Lung (tissue), 12 donors: ENCODE measurements around the gene PLA2G6. TPM values are rescaled to one million over a fixed set of nuclear protein-coding genes. Genes with fewer than 3 reads are reported as not detected.
"Not testable (repeated sequence)": the region's sequence is repeated elsewhere in the genome, so short reads cannot be mapped to it uniquely, and the experiment has no call there.

Experiments
- ATAC-seq: fragments of 200-7000 bp; cut with Tn5 transposase; one replicate; pipeline ENCODE4 v1.9.1; 2020; ENCODE audit warnings: moderate number of reproducible peaks; ENCODE audit not compliant: insufficient read depth, low FRiP score
- DNase-seq, 3 donors: peaks; one replicate each; pipeline ENCODE4 v3.0.0-alpha.2; 2013 to 2017
- H3K27ac ChIP-seq, 2 donors: one replicate each; pipeline ENCODE4 v1.5.1; 2013; ENCODE audit warnings: mild to moderate bottlenecking in 2 of 2, moderate library complexity in 2 of 2, control low read depth in 1 of 2, inconsistent platforms in 1 of 2, low read depth in 1 of 2, low read length in 1 of 2
- H3K27me3 ChIP-seq, 3 donors: one replicate each; pipeline ENCODE4 v1.5.1; 2013; ENCODE audit warnings: low read length in 2 of 3; ENCODE audit not compliant: control insufficient read depth in 3 of 3, insufficient read depth in 3 of 3
- H3K36me3 ChIP-seq, 4 donors: one replicate each; pipeline ENCODE4 v1.5.1; 2013; ENCODE audit warnings: low read length in 4 of 4, mild to moderate bottlenecking in 1 of 4, moderate library complexity in 1 of 4; ENCODE audit not compliant: control insufficient read depth in 4 of 4, insufficient read depth in 4 of 4
- H3K4me1 ChIP-seq, 5 donors: one replicate each; pipeline ENCODE4 v1.5.1; 2013; ENCODE audit warnings: low read length in 5 of 5, mild to moderate bottlenecking in 2 of 5, moderate library complexity in 1 of 5; ENCODE audit not compliant: control insufficient read depth in 5 of 5, insufficient read depth in 5 of 5
- H3K4me3 ChIP-seq: one replicate; pipeline ENCODE4 v1.5.1; 2013; ENCODE audit warnings: mild to moderate bottlenecking, control low read depth, moderate library complexity
- H3K9ac ChIP-seq, 2 donors: one replicate each; pipeline ENCODE4 v1.5.1; 2013; ENCODE audit warnings: low read length in 2 of 2, control low read depth in 1 of 2; ENCODE audit not compliant: insufficient read depth in 1 of 2
- H3K9me3 ChIP-seq, 4 donors: one replicate each; pipeline ENCODE4 v1.5.1; 2013; ENCODE audit warnings: low read length in 3 of 4, mild to moderate bottlenecking in 1 of 4, moderate library complexity in 1 of 4; ENCODE audit not compliant: control insufficient read depth in 4 of 4, insufficient read depth in 3 of 4
- CTCF ChIP-seq: IDR thresholded peaks from 2 replicates; pipeline ENCODE4 v1.5.1; 2012; ENCODE audit warnings: mild to moderate bottlenecking; ENCODE audit errors: control extremely low read depth, extremely low read depth
- WGBS, 2 donors: extraction: QIAGEN DNeasy Blood & Tissue Kit; methylation state at CpG; one replicate each; pipeline ENCODE4 v1.1.7; 2013; 5-methylcytosine and 5-hydroxymethylcytosine counted together
- polyA plus RNA-seq, 2 donors: library from polyadenylated mRNA; stranded (reverse); fragments of 200-250 nt; gene quantifications; one replicate each; pipeline ENCODE4 v1.2.1, GENCODE V29; 2013
- total RNA-seq, 2 donors: library from RNA; depleted of rRNA in 1 of 2; stranded (reverse); fragments of >200 nt in 1 of 2; gene quantifications; one replicate each; pipeline ENCODE4 v1.2.1, GENCODE V29; 2014 to 2021
- donor health status: control.
- donor health status: control.
- donor health status: Bipolar disorder and iron deficiency.
- donor health status: healthy.
- donor health status: DM: yes; HTN: yes; CAD: no.

Gene PLA2G6
- total and polyA plus RNA-seq, 4 donors, result 11.9 to 73.5 (median 37.3) TPM

DNA sequence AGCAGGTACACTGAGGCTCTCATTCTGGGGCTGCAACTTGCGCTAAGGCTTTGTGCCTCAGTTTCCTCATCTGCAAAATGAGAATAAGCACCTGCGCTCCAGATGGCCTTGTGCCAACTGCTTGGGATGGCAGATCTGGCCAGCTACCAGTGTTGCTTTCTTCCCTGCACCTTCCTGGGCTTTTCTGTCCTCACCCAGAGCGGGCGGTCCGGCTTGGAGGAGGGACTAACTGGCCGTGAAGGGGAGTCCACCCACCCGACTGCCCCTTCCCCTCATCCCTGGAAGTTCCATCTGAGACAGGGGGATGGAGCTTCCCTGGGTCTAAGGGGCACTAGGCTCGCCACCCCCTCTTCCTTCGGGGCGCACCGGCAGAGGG lies 101.2 kb downstream of the PLA2G6 start:
- Histone ChIP-seq H3K27ac (no peak overlapping the region), H3K9ac (no peak overlapping the region), H3K4me3 (no peak overlapping the region), H3K27me3 (peaks cover 0 to 18% (median 16%) of the 10 kb centered on the region in 3 donors), H3K36me3 (peaks cover 0 to under 1% (median 0%) of the 10 kb centered on the region in 4 donors), H3K9me3 (peaks cover 0 to 4% (median 0%) of the 10 kb centered on the region in 4 donors), H3K4me1 (peaks cover 0 to 13% (median 0%) of the 10 kb centered on the region in 5 donors)
- ATAC-seq, result no peak
- no peak for TF ChIP-seq CTCF
- 66 to 70% methylated on average over 11 of the region's 11 CpGs for WGBS, 2 donors
- DNase-seq, result no peak

- Histone ChIP-seq H3K27me3 (peaks cover 0 to 18% (median 16%) of the 10 kb centered on the region in 3 donors), H3K9ac (no peak overlapping the region), H3K36me3 (peaks cover 0 to 7% (median 0%) of the 10 kb centered on the region in 4 donors), H3K4me1 (peaks cover 0 to 13% (median 0%) of the 10 kb centered on the region in 5 donors), H3K27ac (no peak overlapping the region), H3K9me3 (peaks cover 0 to 4% (median 0%) of the 10 kb centered on the region in 4 donors), H3K4me3 (no peak overlapping the region)
- no peak for TF ChIP-seq CTCF
- DNase-seq (no peak), ATAC-seq (no peak)
- WGBS, 2 donors, result 88 to 93% methylated on average over 7 of the region's 7 CpGs
Measured at GRCh38 chr22:38079804-38080203, 101.8 kb downstream of the PLA2G6 start.

DNA sequence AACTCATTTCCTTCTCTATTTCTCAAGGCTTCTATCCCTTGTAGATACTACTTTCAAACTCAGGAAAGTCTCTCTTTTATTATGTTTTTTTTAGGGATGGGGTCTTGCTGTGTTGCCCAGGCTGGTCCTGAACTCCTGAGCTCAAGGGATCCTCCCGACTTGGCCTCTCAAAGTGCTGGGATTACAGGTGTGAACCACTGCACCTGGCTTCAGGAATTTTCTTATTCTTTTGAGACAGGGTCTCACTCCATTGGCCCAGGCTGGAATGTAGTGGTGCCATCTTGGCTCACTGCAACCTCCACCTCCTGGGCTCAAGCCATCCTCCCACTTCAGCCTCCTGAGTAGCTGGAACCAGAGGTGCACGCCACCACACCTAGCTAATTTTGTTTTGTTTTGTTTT lies 102.4 kb downstream of the PLA2G6 start:
- peaks cover 0 to 18% (median 16%) of the 10 kb centered on the region in 3 donors for H3K27me3 ChIP-seq
- not testable (repeated sequence) for H3K4me3 ChIP-seq, DNase-seq, ATAC-seq, H3K9me3 ChIP-seq, H3K9ac ChIP-seq, H3K27ac ChIP-seq
- peaks cover 0 to 13% (median 0%) of the 10 kb centered on the region in 4 donors for H3K36me3 ChIP-seq
- 97 to 98% methylated on average over 2 of the region's 2 CpGs for WGBS, 2 donors
- peaks cover 0 to 13% (median 0%) of the 10 kb centered on the region in 5 donors for H3K4me1 ChIP-seq

GRCh38 chr22:38078046-38078840 lies 103.4 kb downstream of the PLA2G6 start:
- ATAC-seq (no peak), DNase-seq (no peak)
- 70 to 79% methylated on average over 22 of the region's 22 CpGs for whole genome bisulfite sequencing, 2 donors
- peaks cover 0 to 13% (median 0%) of the 10 kb centered on the region in 5 donors for H3K4me1 ChIP-seq
- peaks cover 0 to 4% (median 0%) of the 10 kb centered on the region in 4 donors for H3K9me3 ChIP-seq
- H3K4me3 ChIP-seq, result no peak overlapping the region
- peaks cover 0 to 17% (median 2%) of the 10 kb centered on the region in 4 donors for H3K36me3 ChIP-seq
- no peak overlapping the region for H3K9ac ChIP-seq
- peaks cover 0 to 17% (median 14%) of the 10 kb centered on the region in 3 donors for H3K27me3 ChIP-seq
- no peak overlapping the region for H3K27ac ChIP-seq
- TF ChIP-seq CTCF, result no peak
